Kidney (tissue), 14 donors: ENCODE results near the gene STAT6. TPM values are rescaled to one million over a fixed set of nuclear protein-coding genes. Genes with fewer than 3 reads are reported as not detected.

Experiments used
- DNase-seq, 5 donors: peaks; one replicate each; pipeline ENCODE4 v3.0.0-alpha.2; 2013 to 2020
- FAIRE-seq: peaks from 2 replicates; lab custom pipeline; 2012; peaks lifted over from hg19 to GRCh38; lab: Jason Lieb, UNC
- H3K27ac ChIP-seq, 2 donors: one replicate each; pipeline ENCODE4 v1.7.0; 2013; ENCODE audit warnings: low read depth in 2 of 2, low read length in 2 of 2, inconsistent platforms in 1 of 2
- H3K27me3 ChIP-seq: one replicate; pipeline ENCODE4 v1.7.1; 2013; ENCODE audit warnings: low read length, inconsistent platforms; ENCODE audit not compliant: control insufficient read depth, insufficient read depth
- H3K36me3 ChIP-seq, 3 donors: one replicate each; pipeline versions ENCODE4 v1.7.0 to v1.7.1; 2013; ENCODE audit warnings: low read length in 3 of 3, control low read depth in 1 of 3, inconsistent platforms in 1 of 3; ENCODE audit not compliant: insufficient read depth in 3 of 3, control insufficient read depth in 2 of 3
- H3K4me1 ChIP-seq, 3 donors: one replicate each; pipeline versions ENCODE4 v1.7.0 to v1.7.1; 2013; ENCODE audit warnings: low read length in 3 of 3, inconsistent platforms in 1 of 3, low read depth in 1 of 3; ENCODE audit not compliant: control insufficient read depth in 2 of 3, insufficient read depth in 2 of 3
- H3K4me3 ChIP-seq, 3 donors: one replicate each; pipeline versions ENCODE4 v1.7.0 to v1.8.1; 2013; ENCODE audit warnings: low read length in 3 of 3, control low read depth in 1 of 3, inconsistent platforms in 1 of 3
- H3K9ac ChIP-seq, 3 donors: one replicate each; pipeline versions ENCODE4 v1.7.0 to v1.7.1; 2013; ENCODE audit warnings: low read length in 3 of 3, control low read depth in 1 of 3, inconsistent platforms in 1 of 3
- H3K9me3 ChIP-seq, 3 donors: one replicate each; pipeline versions ENCODE4 v1.7.0 to v1.7.1; 2013; ENCODE audit warnings: low read length in 3 of 3, control low read depth in 1 of 3, inconsistent platforms in 1 of 3; ENCODE audit not compliant: control insufficient read depth in 2 of 3, insufficient read depth in 1 of 3
- intact Hi-C: fragments of 100-400 bp; cut with DNase I; formaldehyde crosslinking; loops from one replicate; pipeline ENCODE4 v1.11.1; 2022
- polyA plus RNA-seq: library from polyadenylated mRNA; stranded (reverse); fragments of 350-450 nt; fragmentation: Illumina TruSeq; extraction: RNeasy Lipid Tissue Mini Kit (QIAGEN cat#74804); gene quantifications from one replicate; pipeline ENCODE4 v1.2.3, GENCODE V29; 2014; ENCODE audit warnings: low read depth, low replicate concordance; ENCODE audit not compliant: insufficient read depth
- total RNA-seq: library from RNA; stranded (reverse); fragmentation: NEBNext Ultra II Directional; extraction: Animal tissue kit (Norgen Biotek cat#: 25700); gene quantifications from one replicate; pipeline ENCODE4 v1.2.1, GENCODE V29; 2021
- TF ChIP-seq, protein P1 (sequence below): IDR thresholded peaks from 3 replicates; pipeline ENCODE4 v1.5.1; 2012; ENCODE audit warnings: mild to moderate bottlenecking, moderate library complexity, borderline replicate concordance; ENCODE audit not compliant: insufficient read depth; ENCODE audit errors: extremely low read depth
- donor health status: control.
- donor health status: control.
- donor health status: control.
- donor health status: control.
- donor health status: control.
- donor health status: DM: yes; HTN: yes; CAD: no.
- donor health status: Normal renal cell carcinoma (clear cell type).

The STAT6 gene
- total and polyA plus RNA-seq, 2 donors from 2014 or later = 74.8 to 232 TPM

DNA sequence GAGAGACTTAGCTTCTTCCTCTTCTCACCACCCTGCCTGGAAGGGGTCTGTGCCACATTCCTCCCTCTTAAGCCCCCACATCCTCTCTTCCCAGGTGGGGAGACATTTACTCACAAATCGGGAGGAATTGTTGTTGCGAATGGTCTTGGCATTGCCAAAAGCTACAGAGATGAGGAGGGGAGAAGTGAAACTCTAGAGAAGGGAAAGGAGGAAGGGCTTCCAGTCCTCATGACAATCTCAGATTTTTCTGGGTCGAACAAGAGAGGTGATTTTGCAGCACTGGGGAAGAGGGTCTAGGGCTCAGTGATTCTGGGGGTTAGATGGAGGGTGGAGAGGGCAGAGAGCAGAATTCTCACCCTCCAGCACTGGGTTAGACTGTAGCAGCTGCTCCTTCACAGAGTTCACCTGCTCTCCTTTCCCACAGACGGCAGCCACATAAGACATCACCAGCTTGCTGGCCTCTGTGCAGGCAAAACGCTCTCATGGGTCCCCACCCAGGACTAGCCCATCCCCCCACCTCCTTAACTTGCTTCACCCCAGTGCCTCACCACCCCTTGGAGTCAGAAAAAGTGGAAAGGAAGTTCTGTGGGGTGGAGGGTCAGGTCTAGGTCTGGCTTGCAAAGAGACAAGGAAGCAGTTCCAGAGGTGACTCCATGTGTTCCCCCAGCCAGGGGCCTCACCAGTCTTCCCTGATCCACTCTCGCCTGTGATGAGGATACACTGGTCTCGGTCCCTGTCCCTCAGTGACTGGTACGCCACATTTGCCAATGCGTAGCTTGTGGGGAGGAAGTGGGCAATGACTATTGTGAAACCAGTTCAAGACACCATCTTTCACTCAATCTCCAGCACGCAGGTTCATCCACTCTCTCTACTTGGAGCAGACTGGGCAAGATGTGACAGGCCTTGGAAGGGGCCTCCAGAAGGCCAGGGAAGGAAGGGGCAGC, 63.9 kb downstream of the STAT6 start:
- H3K27ac ChIP-seq = no peak overlapping the region

DNA sequence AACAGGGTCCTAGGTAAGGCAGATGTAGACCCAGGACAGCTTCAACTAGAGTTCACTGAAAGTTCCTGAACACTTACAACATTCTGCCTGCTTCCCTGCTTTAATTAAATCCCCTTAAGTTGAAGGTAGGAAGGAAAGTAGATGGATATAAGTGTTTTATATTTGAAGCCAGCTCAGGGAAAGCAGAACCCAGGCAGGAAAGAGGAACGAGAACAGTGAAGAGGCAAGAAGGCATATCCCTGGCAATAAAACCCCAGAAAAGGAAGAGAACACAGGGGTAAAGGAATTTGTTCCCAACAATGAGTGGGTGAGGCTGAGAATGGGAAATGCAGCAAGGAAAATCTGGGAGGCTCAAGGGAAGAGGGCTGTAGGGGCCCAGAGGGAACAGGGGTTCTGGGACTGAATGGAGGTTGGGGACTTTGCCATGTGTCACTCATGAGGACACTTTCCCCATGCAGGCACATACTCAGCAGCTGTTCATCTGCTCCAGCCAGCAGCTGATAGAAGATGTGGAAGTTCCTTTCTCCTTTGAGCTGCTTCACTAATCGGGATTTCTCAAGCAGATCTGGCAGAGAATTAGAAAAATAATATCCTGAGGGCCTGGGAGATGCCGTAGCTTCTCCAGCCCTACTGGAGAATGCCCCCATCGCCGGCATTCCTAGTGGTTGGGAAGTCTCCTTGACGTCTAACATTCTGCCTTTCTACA, 64.9 kb downstream of the STAT6 start:
- Histone ChIP-seq H3K27ac (no peak overlapping the region), H3K27me3 (no peaks in the 10 kb centered on the region), H3K4me1 (no peaks in the 10 kb centered on the region), H3K36me3 (no peaks in the 10 kb centered on the region), H3K9me3 (no peaks in the 10 kb centered on the region), H3K9ac (no peak overlapping the region), H3K4me3 (no peak overlapping the region)
- DNase-seq = no peak
- no peak for FAIRE-seq
- TF ChIP-seq, protein P1, sequence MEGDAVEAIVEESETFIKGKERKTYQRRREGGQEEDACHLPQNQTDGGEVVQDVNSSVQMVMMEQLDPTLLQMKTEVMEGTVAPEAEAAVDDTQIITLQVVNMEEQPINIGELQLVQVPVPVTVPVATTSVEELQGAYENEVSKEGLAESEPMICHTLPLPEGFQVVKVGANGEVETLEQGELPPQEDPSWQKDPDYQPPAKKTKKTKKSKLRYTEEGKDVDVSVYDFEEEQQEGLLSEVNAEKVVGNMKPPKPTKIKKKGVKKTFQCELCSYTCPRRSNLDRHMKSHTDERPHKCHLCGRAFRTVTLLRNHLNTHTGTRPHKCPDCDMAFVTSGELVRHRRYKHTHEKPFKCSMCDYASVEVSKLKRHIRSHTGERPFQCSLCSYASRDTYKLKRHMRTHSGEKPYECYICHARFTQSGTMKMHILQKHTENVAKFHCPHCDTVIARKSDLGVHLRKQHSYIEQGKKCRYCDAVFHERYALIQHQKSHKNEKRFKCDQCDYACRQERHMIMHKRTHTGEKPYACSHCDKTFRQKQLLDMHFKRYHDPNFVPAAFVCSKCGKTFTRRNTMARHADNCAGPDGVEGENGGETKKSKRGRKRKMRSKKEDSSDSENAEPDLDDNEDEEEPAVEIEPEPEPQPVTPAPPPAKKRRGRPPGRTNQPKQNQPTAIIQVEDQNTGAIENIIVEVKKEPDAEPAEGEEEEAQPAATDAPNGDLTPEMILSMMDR = no peak
- intact Hi-C loops = no loop called here

More for the DNA sequence above, 63.9 kb downstream of the STAT6 start:
- FAIRE-seq = no peak
- intact Hi-C loops = no loop called here
- Histone ChIP-seq H3K4me3 (no peak overlapping the region), H3K36me3 (no peaks in the 10 kb centered on the region), H3K4me1 (no peaks in the 10 kb centered on the region), H3K9ac (no peak overlapping the region), H3K27me3 (no peaks in the 10 kb centered on the region), H3K9me3 (no peaks in the 10 kb centered on the region)
- TF ChIP-seq, protein P1 = no peak
- no peak for DNase-seq

Other genes with a start within 250 kb of the STAT6 start
- gene SDR9C7, start 177.0 kb downstream of the STAT6 start, total RNA-seq = not detected
- not detected for gene SDR9C7, start 177.0 kb downstream of the STAT6 start, polyA plus RNA-seq
- 0.41 TPM for gene RDH16, start 153.8 kb downstream of the STAT6 start, total RNA-seq
- gene RDH16, start 153.8 kb downstream of the STAT6 start, polyA plus RNA-seq = 0.15 TPM
- gene ZBTB39, start 104.8 kb downstream of the STAT6 start, total RNA-seq = 6.6 TPM
- 1.4 TPM for gene ZBTB39, start 104.8 kb downstream of the STAT6 start, polyA plus RNA-seq
- gene TAC3, start 94.8 kb downstream of the STAT6 start, total RNA-seq = not detected
- gene TAC3, start 94.8 kb downstream of the STAT6 start, polyA plus RNA-seq = not detected
- gene MYO1A, start 61.2 kb downstream of the STAT6 start, total RNA-seq = 0.25 TPM
- gene MYO1A, start 61.2 kb downstream of the STAT6 start, polyA plus RNA-seq = 0.77 TPM
- 10.3 TPM for gene NEMP1, start 32.6 kb downstream of the STAT6 start, total RNA-seq
- gene NEMP1, start 32.6 kb downstream of the STAT6 start, polyA plus RNA-seq = 2.1 TPM
- 28.0 TPM for gene NAB2, start 22.2 kb downstream of the STAT6 start, total RNA-seq
- gene NAB2, start 22.2 kb downstream of the STAT6 start, polyA plus RNA-seq = 13.9 TPM
- 121 TPM for gene LRP1, start 17.1 kb upstream of the STAT6 start, total RNA-seq
- gene LRP1, start 17.1 kb upstream of the STAT6 start, polyA plus RNA-seq = 18.7 TPM
- not detected for gene LRP1-AS, start 36.3 kb upstream of the STAT6 start, total RNA-seq
- gene LRP1-AS, start 36.3 kb upstream of the STAT6 start, polyA plus RNA-seq = not detected
- gene NXPH4, start 105.4 kb upstream of the STAT6 start, total RNA-seq = 0.16 TPM
- 0.71 TPM for gene NXPH4, start 105.4 kb upstream of the STAT6 start, polyA plus RNA-seq
- gene SHMT2, start 118.3 kb upstream of the STAT6 start, total RNA-seq = 70.1 TPM
- 49.3 TPM for gene SHMT2, start 118.3 kb upstream of the STAT6 start, polyA plus RNA-seq
- 3.1 TPM for gene STAC3, start 139.8 kb upstream of the STAT6 start, total RNA-seq
- 1.5 TPM for gene STAC3, start 139.8 kb upstream of the STAT6 start, polyA plus RNA-seq